HG02759 (cell line): ENCODE measurements around the gene CDH19.

Experiments used
- ATAC-seq: cut with Tn5 transposase; IDR thresholded peaks from one replicate; pipeline ENCODE4 v1.9.1; 2021; ENCODE audit warnings: mild to moderate bottlenecking, moderate library complexity; ENCODE audit not compliant: unreplicated experiment

Gene CDH19, protein sequence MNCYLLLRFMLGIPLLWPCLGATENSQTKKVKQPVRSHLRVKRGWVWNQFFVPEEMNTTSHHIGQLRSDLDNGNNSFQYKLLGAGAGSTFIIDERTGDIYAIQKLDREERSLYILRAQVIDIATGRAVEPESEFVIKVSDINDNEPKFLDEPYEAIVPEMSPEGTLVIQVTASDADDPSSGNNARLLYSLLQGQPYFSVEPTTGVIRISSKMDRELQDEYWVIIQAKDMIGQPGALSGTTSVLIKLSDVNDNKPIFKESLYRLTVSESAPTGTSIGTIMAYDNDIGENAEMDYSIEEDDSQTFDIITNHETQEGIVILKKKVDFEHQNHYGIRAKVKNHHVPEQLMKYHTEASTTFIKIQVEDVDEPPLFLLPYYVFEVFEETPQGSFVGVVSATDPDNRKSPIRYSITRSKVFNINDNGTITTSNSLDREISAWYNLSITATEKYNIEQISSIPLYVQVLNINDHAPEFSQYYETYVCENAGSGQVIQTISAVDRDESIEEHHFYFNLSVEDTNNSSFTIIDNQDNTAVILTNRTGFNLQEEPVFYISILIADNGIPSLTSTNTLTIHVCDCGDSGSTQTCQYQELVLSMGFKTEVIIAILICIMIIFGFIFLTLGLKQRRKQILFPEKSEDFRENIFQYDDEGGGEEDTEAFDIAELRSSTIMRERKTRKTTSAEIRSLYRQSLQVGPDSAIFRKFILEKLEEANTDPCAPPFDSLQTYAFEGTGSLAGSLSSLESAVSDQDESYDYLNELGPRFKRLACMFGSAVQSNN

DNA sequence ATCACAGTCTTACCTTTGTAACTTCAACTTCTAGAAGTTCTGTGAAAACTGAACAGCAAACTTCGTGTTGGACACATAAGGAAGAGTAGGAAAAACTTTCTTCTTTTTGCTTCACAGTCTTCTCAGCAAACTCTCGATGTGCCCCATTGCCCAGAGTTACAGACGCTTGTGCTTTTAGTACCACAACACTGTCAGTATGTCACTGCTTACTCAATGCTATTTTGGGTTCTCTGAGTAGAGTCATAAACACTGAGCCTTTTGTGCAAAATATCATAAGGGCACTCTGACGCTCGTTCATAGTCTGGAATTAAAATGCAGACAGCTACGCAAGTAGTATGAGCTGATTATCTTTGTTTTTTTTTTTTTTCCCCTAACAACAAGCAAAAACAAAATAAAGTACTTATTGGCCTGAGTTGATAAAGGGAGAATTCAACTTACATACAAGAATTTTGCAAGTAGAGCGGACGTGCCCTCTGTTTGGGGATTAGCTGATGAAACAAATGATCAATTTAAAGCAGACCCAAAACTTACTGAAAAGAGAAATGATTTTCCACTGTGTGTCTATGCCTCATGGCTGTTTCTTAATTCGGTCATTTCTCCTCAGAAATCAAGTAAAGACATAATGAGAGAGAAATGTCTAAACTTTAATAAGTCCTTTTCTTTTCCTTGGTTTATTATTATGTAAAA is at the start of gene CDH19:
Gene CDH19, minus strand, starts transcription at position 150 of the 687 bp plus-strand sequence. CDS start 31,886 bp downstream, outside the sequence.
- no peak for ATAC-seq

DNA sequence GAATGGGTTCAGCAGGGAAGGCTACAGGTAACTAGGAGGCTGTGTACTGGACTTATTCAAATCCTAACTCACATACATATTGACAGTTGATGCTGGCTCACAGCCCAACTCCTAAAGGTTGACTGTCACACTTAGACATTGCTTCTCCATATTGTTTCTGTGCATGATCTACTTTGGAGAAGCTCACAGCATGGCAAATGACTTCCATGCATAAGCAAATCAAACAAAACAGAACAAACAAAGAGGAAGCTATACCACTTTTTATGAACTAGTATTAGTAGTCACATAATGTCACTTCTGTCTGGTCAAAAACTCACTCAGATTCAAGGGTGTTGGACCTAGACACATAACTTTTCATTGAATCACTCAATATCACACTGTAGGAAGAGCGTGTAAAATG is 43.8 kb upstream of the CDH19 start:
- no peak for ATAC-seq

DNA sequence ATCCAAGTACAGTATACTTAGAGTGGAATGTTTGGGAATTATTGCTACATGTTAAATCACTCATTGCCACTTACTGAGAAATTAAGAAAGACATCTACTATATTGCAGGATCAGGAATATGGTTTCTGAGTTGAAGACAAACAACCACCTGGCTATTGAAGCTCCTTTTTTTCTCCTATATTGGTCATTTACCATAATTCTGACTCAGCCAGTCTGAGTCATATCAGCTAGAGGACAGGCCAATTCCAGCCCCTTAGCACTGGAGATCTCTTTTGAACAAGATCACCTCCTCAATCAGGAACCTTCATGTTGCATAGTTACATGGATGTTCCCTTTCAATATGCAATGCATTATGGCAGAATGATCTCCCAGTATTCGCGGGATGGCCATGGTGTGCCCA is 42.7 kb upstream of the CDH19 start:
- no peak for ATAC-seq

DNA sequence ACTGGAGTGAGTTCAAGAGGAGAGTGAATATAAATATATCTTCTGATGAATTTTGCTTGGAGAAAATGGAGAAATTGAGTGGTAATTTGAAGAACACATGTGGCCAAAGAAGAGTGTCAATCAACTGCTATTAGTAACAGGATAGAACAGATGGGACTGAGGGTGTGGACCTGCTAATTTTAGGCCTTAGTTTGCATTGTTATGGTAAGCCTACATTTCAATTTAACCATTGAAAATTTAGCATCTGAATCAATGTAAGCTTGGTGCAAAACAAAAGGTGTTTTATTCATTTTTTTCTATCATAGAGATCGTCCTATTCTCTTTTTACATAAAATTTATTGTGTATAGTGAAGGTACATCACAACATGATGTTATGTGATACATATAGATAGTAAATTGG is 42.1 kb upstream of the CDH19 start:
- no peak for ATAC-seq

DNA sequence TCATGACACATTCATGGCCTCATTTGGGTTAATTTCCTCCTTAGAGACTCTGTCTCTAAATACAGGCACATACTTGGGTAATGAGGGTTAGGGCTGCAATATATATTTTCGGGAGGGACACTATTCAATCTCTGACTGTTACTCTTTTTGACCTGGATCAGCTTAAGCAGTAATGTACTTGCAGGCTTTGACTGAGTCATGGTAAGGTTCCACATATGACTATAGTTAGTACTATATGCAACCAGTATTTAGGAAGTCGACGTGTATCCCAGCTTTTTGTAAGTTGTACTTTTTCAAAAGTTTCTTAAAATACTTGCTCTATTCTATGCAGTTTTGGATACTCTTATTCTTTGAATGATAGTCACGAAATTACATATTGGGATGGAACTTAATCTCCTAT is 37.2 kb upstream of the CDH19 start:
- no peak for ATAC-seq

DNA sequence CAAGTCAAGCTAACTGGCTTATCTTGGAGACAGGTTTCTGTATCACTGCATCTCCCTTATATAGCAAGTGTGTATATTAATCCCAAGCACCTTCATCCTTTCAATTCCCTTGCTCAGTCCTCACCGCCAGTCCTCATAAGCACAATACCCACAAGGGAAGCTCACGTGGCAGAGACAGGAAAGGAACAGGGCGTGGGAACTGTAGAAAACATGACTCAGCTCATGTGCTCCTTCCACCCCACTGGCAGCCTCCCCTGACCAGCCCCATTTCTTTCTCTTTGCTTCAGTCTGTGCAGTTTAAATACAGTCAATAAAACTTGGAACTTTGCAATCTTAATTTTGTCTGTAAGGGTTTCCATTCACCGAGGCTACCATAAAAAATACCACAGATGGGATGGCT is 36.5 kb upstream of the CDH19 start:
- no peak for ATAC-seq

DNA sequence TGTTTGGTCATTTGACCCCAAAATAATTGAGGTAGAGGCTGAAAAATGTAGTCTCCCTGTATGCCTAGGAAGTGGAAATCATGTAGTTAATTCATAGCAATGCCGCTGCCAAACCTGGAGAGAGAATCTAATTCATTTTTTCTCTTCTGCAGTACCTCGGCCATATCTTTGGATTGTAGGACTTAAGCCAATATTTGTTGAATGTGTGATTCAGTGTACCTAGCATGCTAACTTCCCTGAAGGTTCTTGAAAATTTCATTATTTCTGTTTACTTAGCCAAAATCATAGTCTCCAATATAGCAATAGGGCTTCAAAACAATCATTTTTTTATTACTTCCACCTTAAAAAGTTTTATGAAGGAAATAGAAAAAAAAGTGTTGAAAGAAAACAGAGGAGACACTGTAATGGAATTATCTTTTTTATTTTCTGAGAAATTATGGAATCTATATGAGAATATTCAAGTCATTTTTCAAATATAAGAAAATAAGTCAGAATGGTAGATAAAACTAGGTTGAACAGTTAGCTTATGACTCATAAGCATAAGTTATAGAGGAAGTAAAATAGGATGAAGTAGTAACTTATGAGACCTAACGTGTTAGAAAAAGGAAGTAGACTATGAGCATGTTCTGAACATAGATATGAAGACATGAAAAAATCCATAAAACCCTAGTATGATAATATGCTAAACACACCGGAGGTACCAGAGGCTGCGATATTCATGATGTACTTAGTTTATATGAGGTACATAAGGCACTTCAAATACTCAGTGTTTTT is 35.2 kb upstream of the CDH19 start:
- no peak for ATAC-seq

DNA sequence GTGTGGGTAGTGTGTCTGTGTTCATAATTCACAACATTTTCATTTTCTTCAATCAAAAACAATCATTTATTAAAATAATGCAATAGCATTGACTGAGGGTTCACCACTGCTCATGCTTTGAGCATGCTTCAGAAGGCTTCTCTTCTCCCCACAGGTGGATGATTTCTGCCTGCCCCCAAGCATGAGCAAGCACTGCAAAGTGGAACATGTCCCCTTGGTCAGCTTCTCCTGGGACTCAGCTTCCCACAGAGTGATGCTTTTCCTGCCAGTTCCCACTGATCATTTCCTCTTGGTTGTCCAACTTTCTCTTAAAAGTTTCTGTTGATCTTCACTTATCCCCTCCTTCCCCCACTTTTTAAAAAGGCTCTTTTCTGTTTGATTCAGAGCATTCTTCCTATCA is 31.5 kb upstream of the CDH19 start:
- no peak for ATAC-seq

DNA sequence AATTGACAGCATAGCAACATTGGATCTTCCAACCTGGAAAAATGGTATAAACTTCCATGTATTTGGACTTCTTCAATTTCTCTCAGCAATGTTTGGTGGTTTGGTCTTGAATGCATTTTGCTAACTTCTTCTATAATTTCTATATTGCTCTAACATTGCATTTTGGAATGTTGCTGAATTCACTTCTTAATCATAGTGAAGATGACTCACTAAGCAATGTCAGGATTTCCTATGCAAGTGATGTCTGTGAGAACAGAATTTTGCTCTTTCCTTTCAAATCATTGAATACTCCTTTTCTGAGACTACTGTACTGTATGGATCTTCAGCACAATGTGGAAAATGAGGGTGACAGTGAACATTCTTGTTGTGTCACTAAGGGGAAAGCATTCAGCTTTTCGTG is 28.9 kb upstream of the CDH19 start:
- ATAC-seq = no peak

DNA sequence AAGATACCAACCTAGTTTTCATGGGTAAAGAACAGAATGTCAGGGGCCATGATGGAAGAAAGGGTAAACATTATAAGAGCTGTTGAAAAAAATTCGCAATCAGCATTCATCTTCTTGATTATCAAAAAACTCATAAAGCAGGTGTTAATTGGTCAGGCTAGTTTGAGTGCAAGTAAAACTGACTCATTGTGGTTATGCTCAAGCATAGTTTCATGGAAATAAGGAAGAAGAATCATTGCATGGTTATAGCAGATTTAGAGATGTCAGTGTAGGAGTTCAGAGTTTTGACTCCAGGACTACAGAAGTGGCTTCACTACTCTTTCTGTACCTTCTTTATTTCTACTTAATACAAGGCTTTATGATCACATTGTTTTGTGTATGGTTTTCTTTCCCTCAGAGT is 26.9 kb upstream of the CDH19 start:
- no peak for ATAC-seq

DNA sequence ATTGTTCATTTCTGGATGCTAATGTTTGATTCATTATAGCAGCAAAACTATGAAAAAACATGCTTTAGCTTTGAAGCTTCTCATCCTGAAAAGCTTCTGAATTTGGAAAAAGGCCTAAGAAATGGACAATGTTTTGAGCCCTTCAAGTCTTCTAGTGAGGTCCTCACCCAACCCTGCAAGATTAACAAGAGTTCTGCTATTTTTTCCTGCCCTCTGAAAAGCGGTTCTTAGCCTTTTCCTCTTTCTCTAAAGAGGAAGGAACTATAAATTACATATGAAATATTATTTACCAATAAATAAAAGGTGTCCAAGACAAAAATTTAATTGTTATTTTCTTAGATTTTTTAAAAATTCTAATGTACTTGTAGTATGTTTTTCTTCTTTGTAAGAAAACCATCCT is 19.9 kb upstream of the CDH19 start:
- ATAC-seq = no peak

DNA sequence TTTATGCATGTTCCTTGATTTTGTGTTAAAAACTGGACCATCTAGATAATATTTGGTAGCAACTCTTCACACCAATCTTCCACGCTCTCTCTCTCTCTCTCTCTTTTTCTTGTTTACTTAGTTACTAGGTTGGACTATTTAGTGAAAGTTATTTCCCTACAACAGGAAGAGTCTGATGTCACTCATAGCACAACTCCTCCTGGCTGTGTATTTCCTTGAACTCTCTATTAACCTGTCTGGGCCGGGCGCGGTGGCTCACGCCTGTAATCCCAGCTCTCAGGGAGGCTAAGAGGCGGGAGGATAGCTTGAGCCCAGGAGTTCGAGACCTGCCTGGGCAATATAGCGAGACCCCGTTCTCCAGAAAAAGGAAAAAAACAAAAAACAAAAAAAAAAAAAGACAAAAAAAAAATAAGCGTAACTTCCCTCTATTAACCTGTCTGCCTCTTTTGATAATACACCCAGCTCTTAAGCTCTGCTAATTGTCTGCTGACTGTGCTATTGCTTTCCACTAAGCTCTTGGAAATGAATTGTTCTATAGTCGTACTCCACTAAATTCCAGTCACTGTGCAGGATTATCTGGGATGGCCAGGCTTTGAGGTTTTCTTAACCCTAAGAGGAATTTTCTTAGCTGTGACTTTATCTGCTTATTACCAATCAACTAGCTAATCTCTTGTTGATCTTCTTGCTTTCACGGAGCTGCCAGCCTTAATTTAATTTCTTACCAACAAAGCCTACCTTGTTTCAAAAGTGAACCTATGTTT is 18.1 kb upstream of the CDH19 start:
- ATAC-seq = no peak

DNA sequence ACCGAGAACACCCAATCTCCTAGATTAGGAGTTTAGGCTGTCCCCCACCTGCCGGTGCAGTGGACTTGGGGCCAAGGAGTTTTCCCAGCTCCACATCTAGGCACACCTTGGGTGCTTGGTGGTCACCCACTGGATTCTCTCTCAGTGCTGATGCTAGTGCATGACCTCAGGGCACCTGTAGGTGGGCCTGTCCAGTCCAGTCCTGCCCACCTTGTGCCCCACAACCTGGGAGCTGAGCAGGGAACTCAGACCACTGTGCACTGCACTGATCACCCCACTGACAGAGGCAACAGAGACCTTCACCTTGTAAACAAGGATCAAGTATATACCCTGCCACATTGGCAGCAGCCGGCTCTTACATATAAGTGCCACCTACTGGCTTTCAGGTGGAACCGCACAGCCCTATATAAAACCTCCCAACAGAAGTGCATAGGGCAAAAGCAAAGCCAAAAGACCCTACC is 12.7 kb upstream of the CDH19 start:
- ATAC-seq = peak; percentile 69

DNA sequence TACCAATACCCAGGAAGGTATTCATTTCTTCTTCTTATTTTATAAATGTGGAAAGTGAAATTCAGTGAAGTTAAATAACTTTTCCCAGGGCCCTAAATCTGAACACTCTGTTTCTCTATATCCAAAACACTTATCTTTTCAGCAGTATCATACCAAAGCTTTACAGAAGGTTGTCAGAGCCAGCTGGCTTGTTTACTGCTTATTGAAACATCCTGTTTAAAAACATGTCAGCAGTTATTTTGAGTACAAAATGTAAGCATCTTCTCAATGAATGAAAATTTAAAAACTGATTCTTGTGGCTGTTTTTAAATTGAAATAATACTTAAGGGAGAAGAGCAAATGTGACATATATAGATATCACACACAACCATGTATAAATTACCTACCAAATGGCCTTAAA is 11.3 kb upstream of the CDH19 start:
- no peak for ATAC-seq

DNA sequence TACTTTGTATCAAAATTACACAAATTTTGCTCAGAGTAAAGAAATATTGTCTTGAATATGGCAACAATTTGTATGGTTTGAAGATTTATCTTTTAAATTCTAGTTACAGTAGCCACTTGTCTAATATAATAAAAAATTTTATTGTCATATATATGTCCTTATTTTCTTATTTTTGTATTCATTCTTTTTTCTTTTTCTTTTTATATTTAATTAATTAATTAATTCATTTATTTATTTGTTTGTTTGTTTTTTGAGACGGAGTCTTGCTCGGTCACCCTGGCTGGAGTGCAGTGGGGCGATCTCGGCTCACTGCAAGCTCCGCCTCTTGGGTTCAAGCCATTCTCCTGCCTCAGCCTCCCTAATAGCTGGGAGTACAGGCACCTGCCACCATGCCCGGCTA is 3.7 kb upstream of the CDH19 start:
- no peak for ATAC-seq

DNA sequence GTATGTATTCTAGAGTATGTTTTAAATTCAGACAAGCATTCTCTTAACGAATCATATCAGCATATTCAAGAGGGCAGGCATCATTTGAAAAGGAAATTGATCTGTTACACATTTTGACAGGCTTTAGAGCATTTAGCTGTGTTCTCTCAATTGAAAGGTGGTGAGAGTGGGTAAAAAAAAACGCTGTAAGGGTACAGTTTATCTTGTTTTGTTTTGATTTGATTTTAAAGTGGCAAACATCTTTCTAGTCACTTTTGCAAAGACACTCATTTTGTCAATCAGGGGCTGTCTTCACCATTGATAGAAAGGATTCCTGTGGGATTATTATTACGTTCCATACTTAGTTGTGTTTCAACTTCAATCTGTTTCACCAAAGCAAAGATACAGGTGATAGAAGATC is 2.2 kb downstream of the CDH19 start:
- ATAC-seq = no peak

DNA sequence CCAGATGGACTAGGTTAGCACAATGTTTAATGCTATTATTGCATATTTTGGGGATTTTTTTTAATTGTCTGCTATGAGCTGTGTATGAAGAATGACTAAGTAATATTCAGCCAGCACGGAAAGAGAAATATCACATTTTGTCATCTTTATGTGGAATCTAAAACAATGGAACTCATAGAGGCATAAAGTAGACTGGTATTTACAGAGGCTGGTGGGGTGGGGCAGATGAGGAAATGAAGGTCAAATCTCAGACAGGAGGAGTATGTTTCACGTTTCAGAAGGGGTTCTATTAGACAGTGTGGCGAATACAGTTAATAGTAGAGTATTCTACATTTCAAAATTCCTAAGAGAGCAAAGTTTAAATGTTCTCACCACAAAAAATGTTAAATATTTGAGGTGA is 4.7 kb downstream of the CDH19 start:
- ATAC-seq = no peak

DNA sequence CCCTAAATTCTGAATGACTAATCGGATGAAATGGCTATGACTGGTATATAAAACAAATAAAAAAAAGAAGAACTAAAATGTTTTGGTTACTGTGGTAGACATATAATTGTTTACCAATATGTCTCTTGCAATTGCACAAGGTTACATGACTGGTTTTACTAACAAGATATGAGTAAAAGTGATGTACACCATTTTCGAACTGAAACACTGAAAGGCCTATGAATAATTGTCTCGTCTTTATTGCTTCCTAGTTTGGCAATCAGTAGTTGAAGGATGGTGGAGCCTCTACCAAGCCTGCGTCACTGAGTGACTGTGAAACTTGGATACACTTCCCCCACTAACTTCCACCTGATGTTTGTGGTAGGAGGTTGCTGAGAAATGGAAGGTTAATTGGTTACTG is 16.5 kb downstream of the CDH19 start:
- no peak for ATAC-seq

DNA sequence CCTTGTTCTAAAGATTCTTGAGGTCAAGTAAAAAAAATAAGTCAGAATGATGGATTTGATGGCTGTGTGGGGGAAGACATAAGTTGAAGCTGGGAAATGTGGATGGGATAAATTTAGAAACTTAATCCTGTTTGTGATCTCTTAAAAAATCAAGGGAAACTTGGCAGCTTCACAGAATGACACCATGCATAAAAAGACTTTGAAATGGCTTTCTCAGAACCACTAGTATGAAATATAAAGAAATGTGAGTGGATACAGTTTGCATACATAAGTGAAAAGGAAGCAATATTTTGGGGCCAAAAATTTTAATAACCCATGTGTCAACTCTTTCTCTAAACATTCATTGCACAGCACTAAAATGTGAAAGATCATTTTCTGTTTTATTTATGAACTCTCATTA is 21.7 kb downstream of the CDH19 start:
- ATAC-seq = no peak

DNA sequence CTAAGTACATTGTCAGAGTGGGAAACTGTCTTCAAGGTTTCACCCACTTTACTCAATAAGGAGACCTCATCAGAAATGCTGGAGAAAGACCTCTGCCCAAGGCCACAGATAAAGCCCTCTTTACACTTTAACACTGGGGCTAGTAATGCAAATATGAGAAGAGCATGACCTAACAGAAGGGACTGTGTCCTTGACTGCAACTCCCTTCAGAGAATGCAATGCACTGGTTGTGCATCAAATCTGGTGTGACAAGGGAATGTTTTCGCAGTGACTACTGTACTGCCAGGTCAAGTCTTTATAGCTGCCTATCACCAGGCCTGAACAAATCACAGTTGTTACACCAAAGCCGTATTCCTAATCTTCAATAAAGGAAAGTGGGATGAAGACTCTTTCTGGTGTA is 28.6 kb downstream of the CDH19 start:
- no peak for ATAC-seq
